D721Med (cell line): ENCODE results near the gene MOK.

Experiments used
- DNase-seq: peaks from one replicate; pipeline ENCODE4 v3.0.0; 2011; ENCODE audit warnings: low spot score; ENCODE audit not compliant: insufficient read length
- FAIRE-seq: peaks from 2 replicates; lab custom pipeline; 2011; peaks lifted over from hg19 to GRCh38; lab: Jason Lieb, UNC
- TF ChIP-seq, protein P1 (sequence below): IDR thresholded peaks from 2 replicates; pipeline ENCODE4 v1.5.1; 2012; ENCODE audit warnings: mild to moderate bottlenecking, control low read depth; ENCODE audit not compliant: insufficient read depth; ENCODE audit errors: missing control alignments

The MOK gene

DNA sequence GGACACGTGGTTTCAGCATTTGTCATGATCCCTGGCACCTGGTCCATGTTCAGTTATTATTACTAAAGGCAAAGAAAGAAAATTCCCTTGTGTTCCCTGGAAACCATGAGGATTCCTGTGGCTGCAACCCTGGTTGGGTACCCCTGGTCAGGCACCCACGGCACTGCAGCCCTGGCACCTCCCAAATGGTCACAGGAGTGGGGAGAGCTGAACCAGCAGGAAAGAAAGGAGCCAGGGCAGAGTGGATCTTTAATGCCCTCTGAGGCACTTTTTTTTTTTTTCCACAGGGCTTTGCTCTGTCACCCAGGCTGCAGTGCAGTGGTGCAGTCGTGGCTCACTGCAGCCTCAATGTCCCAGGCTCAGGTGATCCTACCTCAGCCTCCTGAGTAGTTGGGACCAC, 40.3 kb upstream of the MOK start:
- TF ChIP-seq, protein P1, sequence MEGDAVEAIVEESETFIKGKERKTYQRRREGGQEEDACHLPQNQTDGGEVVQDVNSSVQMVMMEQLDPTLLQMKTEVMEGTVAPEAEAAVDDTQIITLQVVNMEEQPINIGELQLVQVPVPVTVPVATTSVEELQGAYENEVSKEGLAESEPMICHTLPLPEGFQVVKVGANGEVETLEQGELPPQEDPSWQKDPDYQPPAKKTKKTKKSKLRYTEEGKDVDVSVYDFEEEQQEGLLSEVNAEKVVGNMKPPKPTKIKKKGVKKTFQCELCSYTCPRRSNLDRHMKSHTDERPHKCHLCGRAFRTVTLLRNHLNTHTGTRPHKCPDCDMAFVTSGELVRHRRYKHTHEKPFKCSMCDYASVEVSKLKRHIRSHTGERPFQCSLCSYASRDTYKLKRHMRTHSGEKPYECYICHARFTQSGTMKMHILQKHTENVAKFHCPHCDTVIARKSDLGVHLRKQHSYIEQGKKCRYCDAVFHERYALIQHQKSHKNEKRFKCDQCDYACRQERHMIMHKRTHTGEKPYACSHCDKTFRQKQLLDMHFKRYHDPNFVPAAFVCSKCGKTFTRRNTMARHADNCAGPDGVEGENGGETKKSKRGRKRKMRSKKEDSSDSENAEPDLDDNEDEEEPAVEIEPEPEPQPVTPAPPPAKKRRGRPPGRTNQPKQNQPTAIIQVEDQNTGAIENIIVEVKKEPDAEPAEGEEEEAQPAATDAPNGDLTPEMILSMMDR: no peak
- FAIRE-seq (no peak), DNase-seq (no peak)

DNA sequence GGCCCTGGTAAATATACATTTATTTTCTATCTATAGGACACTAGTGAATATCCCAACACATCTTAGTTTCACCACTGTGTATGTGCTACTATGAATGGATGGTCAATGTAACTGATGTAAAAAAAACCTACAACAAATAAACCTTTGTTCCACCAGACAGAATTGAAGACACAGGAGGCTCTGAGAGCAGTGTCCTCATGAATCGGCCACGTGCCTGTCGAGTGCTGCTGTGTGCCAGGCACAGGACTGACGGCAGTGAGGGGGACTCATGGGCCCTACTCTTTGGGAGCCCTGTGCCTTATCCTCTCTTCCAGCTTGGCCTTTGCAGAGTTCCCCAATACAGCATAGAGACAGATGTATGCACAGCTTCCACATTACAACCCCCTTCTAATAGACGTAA, 39.5 kb upstream of the MOK start:
- DNase-seq (no peak), FAIRE-seq (no peak)
- TF ChIP-seq, protein P1: no peak

- FAIRE-seq (no peak), DNase-seq (no peak)
- TF ChIP-seq, protein P1: no peak
These were observed 39.1 kb upstream of the MOK start for GRCh38 chr14:102344084-102344483.

DNA sequence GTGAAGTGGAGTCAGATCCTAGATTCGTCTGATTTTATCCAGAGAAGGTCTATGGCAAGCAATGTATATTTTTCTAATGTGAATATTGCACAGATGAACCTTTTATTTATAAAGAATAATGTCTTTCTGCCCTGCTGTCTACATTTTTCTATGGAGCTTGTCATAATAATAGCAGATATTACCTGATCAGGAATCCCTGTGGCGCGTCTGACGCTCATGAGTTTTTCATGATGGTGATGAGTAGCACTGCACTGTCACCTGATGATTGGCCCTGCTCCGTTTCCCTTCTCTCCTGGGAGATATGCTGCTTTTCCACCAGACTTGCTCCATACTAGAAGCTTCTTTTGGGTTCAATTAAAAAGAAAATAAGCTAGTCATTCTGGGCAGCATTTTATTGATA, 37.3 kb upstream of the MOK start:
- FAIRE-seq (no peak), DNase-seq (no peak)
- TF ChIP-seq, protein P1: no peak

DNA sequence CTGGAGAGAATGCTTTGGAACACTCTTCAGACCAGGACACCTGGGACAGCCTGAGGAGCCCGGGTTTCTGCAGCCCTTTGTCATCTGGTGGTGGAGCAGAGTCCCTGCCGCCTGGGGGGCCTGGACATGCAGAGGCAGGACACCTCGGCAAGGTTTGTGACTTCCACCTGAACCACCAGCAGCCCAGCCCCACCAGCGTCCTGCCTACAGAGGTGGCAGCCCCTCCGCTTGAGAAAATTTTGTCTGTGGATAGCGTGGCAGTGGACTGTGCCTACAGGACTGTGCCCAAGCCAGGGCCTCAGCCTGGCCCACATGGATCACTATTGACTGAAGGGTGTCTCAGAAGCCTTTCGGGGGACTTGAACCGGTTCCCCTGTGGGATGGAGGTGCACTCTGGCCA, 36.6 kb upstream of the MOK start:
- DNase-seq (no peak), FAIRE-seq (no peak)
- TF ChIP-seq, protein P1: no peak

- FAIRE-seq (no peak), DNase-seq (no peak)
- TF ChIP-seq, protein P1: no peak
These were observed 33.8 kb upstream of the MOK start for GRCh38 chr14:102338724-102339123.

- FAIRE-seq (no peak), DNase-seq (no peak)
- TF ChIP-seq, protein P1: no peak
These were observed 30.2 kb upstream of the MOK start for GRCh38 chr14:102335163-102335562.
